Measurements from ENCODE around the gene DAAM2. TPM values are rescaled to one million over a fixed set of nuclear protein-coding genes. Genes with fewer than 3 reads are reported as not detected.

The DAAM2 gene
- total RNA-seq, 6 experiments from 2014 or later: 1.6 to 9.8 (median 4.7) TPM

DNA sequence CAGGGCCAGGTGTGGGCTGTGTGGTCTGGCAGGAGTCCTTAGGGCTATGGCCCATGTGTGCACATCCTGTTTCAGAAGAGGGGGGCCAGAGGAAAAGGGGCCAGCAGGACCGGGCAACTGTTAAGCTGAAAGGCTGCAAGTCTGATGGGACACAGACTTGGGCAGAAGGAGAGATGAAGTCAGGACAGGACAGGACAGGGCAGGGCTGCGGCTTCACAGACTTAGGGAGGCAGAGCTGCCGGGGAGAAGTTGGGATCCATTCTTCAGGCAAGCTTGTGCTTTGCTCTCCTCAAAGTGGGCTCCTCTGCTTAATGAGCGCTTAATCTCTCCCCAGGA lies 113.4 kb downstream of the DAAM2 start:
- Histone ChIP-seq H3K4me1 (peaks cover 0 to 29% (median 8%) of the 10 kb centered on the region in 4 donors), H3K4me3 (no peak overlapping the region), H3K36me3 (peaks cover 0 to 13% (median 4%) of the 10 kb centered on the region in 4 donors), H3K9me3 (no peaks in the 10 kb centered on the region), H3K27me3 (no peaks in the 10 kb centered on the region), H3K27ac (no peak overlapping the region)
- DNase-seq: peak in 1 of 3 donors; percentile 23
- no peak for TF ChIP-seq POLR2A (IDR thresholded peaks at IDR 0.05)
- TF ChIP-seq, protein P1, sequence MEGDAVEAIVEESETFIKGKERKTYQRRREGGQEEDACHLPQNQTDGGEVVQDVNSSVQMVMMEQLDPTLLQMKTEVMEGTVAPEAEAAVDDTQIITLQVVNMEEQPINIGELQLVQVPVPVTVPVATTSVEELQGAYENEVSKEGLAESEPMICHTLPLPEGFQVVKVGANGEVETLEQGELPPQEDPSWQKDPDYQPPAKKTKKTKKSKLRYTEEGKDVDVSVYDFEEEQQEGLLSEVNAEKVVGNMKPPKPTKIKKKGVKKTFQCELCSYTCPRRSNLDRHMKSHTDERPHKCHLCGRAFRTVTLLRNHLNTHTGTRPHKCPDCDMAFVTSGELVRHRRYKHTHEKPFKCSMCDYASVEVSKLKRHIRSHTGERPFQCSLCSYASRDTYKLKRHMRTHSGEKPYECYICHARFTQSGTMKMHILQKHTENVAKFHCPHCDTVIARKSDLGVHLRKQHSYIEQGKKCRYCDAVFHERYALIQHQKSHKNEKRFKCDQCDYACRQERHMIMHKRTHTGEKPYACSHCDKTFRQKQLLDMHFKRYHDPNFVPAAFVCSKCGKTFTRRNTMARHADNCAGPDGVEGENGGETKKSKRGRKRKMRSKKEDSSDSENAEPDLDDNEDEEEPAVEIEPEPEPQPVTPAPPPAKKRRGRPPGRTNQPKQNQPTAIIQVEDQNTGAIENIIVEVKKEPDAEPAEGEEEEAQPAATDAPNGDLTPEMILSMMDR (IDR thresholded peaks at IDR 0.05): no peak
- no peak for ATAC-seq
- WGBS (ENCODE audit: insufficient coverage, low coverage, low lambda C conversion rate, missing lambda C conversion rate): 83% methylated on average over 4 of the region's 4 CpGs
- intact Hi-C loops (cut with DNase I): loop anchor here in 1 of 2 donors (10.0 kb wide), 1 partner anchor 541 kb away; no protein-coding TSS in a partner anchor

DNA sequence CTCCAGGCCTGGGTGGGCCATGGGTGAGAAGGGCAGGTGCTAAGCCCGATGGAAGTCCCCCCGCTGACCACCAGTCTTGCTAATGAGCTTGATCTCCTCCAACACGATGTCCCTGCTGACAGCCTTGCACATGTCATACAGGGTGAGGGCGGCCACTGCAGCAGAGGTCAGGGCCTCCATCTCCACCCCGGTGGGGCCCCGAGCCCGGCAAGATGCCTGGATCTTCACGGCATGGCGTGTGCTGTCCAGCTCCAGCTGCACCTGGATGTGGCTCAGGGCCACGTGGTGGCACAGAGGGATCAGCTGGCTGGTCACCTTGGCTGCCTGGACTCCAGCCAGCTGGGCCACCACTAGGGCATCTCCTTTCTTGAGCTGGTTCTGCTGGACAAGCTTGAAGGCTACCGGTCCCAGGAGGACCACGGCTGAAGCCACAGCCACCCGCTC lies 114.2 kb downstream of the DAAM2 start:
- WGBS (ENCODE audit: insufficient coverage, low coverage, low lambda C conversion rate, missing lambda C conversion rate): no CpG with 5 or more reads among the region's 13 CpGs
- peak in 2 of 3 donors; percentile 62 to 68 for DNase-seq
- Histone ChIP-seq H3K27ac (no peak overlapping the region), H3K27me3 (no peaks in the 10 kb centered on the region), H3K36me3 (peaks cover 0 to 14% (median 4%) of the 10 kb centered on the region in 4 donors), H3K4me3 (no peak overlapping the region), H3K9me3 (no peaks in the 10 kb centered on the region), H3K4me1 (peaks cover 0 to 24% (median 5%) of the 10 kb centered on the region in 4 donors)
- intact Hi-C loops (cut with DNase I): loop anchor here in 1 of 2 donors (10.0 kb wide), 1 partner anchor 542 kb away; no protein-coding TSS in a partner anchor
- peak; percentile 4 to 34 (median 9) for ATAC-seq
- TF ChIP-seq POLR2A (IDR thresholded peaks at IDR 0.05): no peak
- TF ChIP-seq, protein P1 (IDR thresholded peaks at IDR 0.05): no peak

DNA sequence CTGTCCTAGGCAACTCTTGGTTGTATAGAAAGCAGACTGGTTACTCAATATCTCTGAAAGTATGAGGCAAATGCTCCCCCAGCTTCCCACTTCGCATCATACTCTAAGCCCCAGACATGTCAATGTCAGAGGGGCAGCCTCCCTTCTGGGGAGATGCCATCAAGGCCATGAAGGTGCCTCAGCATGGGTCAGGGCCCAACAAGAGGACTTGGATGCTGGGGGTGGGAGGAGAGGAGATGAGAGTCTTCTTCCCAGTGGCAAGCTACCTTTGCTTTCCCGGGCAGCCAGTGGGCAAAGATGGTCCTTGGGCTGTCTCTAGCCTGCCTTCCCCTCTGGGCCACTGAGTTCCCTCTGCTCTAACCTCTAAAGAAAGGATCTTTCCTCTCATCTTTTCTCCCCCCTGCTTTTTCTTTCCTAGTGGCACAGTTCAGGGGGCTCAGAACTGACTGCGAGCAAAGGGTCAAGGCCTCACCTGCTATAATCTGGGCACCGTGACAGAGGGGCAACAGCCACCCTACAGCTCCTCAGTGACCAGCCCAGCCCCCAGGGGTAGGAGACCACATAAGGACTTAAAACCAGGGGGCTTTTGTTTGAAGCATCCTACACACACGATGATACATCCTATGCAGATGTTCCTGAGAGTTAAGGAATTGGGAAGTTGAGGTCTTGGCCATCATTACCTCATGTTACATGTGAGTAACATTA lies 115.8 kb downstream of the DAAM2 start:
- H3K36me3 ChIP-seq: peaks cover 0 to 31% (median 8%) of the 10 kb centered on the region in 4 donors

DNA sequence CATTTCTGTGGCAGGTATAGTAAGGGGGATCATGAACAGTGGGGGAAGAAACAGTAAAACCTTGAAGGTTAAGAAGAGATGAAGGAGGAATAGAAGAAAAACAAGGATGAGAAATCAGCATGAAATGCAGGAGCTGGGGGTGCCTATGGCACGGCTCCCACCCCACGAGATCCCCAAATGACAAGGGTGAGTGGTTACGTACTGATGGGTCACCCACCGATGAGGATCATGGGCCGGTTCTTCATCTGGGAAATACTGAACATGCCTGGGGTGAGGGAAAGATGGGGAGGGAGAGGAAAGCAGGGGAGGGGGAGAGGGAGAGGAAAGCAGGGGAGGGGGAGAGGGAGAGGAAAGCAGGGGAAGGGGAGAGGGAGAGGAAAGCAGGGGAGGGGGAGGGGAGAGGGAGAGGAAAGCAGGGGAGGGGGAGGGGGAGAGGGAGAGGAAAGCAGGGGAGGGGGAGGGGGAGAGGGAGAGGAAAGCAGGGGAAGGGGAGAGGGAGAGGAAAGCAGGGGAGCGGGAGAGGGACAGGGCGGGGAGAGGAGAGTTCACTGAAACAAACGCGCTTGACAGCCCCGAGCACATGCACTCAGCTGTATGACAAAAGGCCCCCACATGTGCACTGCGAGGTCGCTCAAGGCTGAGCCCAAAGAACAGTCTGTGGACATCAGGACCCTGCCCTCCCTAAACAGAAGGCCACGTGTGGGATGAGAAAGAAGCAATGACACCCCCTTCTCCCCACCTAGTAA lies 116.8 kb downstream of the DAAM2 start:
- Histone ChIP-seq H3K4me3 (no peak overlapping the region), H3K4me1 (peaks cover 0 to 8% (median 0%) of the 10 kb centered on the region in 4 donors), H3K9me3 (no peaks in the 10 kb centered on the region), H3K27ac (no peak overlapping the region), H3K27me3 (no peaks in the 10 kb centered on the region), H3K36me3 (peaks cover 0 to 38% (median 9%) of the 10 kb centered on the region in 4 donors)
- intact Hi-C loops (cut with DNase I): loop anchor here in 1 of 2 donors (10.0 kb wide), 1 partner anchor 544 kb away; no protein-coding TSS in a partner anchor
- ATAC-seq (no peak), DNase-seq (peak in 1 of 3 donors; percentile 21)
- WGBS (ENCODE audit: insufficient coverage, low coverage, low lambda C conversion rate, missing lambda C conversion rate): 80% methylated on average over 8 of the region's 13 CpGs
- TF ChIP-seq POLR2A (IDR thresholded peaks at IDR 0.05): no peak
- TF ChIP-seq, protein P1 (IDR thresholded peaks at IDR 0.05): no peak

More for the DNA sequence above, 115.8 kb downstream of the DAAM2 start:
- Histone ChIP-seq H3K9me3 (no peaks in the 10 kb centered on the region), H3K27ac (no peak overlapping the region), H3K4me1 (peaks cover 0 to 10% (median 0%) of the 10 kb centered on the region in 4 donors), H3K4me3 (no peak overlapping the region), H3K27me3 (no peaks in the 10 kb centered on the region)
- intact Hi-C loops (cut with DNase I): loop anchor here in 1 of 2 donors (10.0 kb wide), 1 partner anchor 543 kb away; no protein-coding TSS in a partner anchor
- TF ChIP-seq, protein P1 (IDR thresholded peaks at IDR 0.05): no peak
- TF ChIP-seq POLR2A (IDR thresholded peaks at IDR 0.05): no peak
- 80% methylated on average over 2 of the region's 5 CpGs for WGBS (ENCODE audit: insufficient coverage, low coverage, low lambda C conversion rate, missing lambda C conversion rate)
- ATAC-seq: no peak
- peak in 1 of 3 donors; percentile 23 for DNase-seq

All from right lobe of liver (tissue), 6 donors.